Measurements from ENCODE around the gene UBE2V1. TPM values are rescaled to one million over a fixed set of nuclear protein-coding genes. Genes with fewer than 3 reads are reported as not detected.
A peak's percentile ranks its signal among the peaks of the same experiment; 100 is the strongest.

Gene UBE2V1
- total RNA-seq, 1 experiment from 2014 or later = 119 TPM

DNA sequence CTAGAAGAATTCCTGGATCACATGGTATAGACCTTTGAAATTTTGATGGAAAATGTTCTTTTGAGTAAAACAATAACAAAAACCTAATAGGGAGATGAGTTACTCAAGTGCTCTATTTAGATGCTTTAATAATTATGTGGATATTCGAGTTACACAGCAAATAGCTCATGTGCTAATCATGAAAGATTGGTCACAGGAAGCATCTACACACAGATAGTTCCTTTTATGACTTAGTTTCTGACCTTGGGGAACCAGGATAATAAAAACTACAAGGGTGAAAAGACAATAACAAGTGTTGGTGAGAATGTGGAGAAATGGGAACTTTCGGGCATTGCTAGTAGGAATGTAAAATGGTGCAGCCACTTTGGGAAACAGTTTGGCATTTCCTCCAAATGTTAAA, 19.7 kb downstream of the UBE2V1 start:
- no TSS peak for BruUV-seq (replicated peaks)
- Histone ChIP-seq H3K9me3 (ENCODE audit: low read length) (no peaks in the 10 kb centered on the region), H3K27me3 (ENCODE audit: low read length) (no peaks in the 10 kb centered on the region), H3F3A (ENCODE audit: low read length, unreplicated experiment) (no peaks in the 10 kb centered on the region), H2AFZ (ENCODE audit: low read length) (no peak overlapping the region), H3K4me3 (ENCODE audit: low read length) (no peak overlapping the region), H3K9ac (ENCODE audit: low read length) (no peak overlapping the region), H3K4me2 (ENCODE audit: low read length) (no peak overlapping the region), H3K27ac (ENCODE audit: low read length) (no peak overlapping the region), H3K4me1 (ENCODE audit: insufficient read depth, low read length) (no peaks in the 10 kb centered on the region), H3K36me3 (ENCODE audit: low read depth, low read length) (peaks cover 63% of the 10 kb centered on the region), H4K20me1 (ENCODE audit: low read length) (peaks cover 34% of the 10 kb centered on the region), H3K9me2 (replicated peaks; ENCODE audit: low read length) (no peaks in the 10 kb centered on the region), H3K79me2 (ENCODE audit: low read length) (peaks cover 90% of the 10 kb centered on the region)
- no peak for ATAC-seq
- CTCF ChIA-PET = no interaction called here
- DNase-seq = no peak
- POLR2A ChIA-PET (ENCODE audit: unreplicated experiment) = interaction anchor here (0.6 kb wide), 1 partner anchor 22 kb away, joined by 4 read pairs; no protein-coding TSS in a partner anchor
- intact Hi-C loops (cut with micrococcal nuclease) = no loop called here
- TF ChIP-seq EZH2 (IDR thresholded peaks at IDR 0.05; ENCODE audit: low read length, unreplicated experiment) = no peak
- TF ChIP-seq, protein P1, sequence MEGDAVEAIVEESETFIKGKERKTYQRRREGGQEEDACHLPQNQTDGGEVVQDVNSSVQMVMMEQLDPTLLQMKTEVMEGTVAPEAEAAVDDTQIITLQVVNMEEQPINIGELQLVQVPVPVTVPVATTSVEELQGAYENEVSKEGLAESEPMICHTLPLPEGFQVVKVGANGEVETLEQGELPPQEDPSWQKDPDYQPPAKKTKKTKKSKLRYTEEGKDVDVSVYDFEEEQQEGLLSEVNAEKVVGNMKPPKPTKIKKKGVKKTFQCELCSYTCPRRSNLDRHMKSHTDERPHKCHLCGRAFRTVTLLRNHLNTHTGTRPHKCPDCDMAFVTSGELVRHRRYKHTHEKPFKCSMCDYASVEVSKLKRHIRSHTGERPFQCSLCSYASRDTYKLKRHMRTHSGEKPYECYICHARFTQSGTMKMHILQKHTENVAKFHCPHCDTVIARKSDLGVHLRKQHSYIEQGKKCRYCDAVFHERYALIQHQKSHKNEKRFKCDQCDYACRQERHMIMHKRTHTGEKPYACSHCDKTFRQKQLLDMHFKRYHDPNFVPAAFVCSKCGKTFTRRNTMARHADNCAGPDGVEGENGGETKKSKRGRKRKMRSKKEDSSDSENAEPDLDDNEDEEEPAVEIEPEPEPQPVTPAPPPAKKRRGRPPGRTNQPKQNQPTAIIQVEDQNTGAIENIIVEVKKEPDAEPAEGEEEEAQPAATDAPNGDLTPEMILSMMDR (conservative IDR thresholded peaks at IDR 0.05; ENCODE audit: low read depth, low read length) = no peak
- TF ChIP-seq EZH2phosphoT487 (IDR thresholded peaks at IDR 0.05; ENCODE audit: borderline replicate concordance, low read length) = no peak

DNA sequence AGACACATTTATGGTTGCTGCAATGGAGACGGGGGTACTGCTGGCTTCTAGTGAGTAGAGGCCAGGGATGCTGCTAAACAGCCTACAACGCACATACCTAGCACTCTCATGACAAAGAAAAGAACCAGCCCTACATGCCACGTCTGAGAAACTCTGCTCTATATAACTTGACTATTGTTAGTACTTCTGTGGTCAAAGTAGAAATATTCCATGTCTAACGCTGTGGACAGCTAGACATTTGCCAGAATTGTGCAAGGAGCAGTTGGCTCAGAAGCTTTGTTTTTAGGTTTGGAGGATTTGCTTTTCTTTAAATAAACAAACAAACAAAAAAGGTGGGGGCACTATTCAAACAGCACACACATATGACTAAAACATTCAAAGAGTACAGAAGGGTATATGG, 20.5 kb downstream of the UBE2V1 start:
- DNase-seq (no peak), ATAC-seq (no peak)
- Histone ChIP-seq H3K4me2 (ENCODE audit: low read length) (no peak overlapping the region), H3K27ac (ENCODE audit: low read length) (no peak overlapping the region), H3K9ac (ENCODE audit: low read length) (no peak overlapping the region), H3K4me3 (ENCODE audit: low read length) (no peak overlapping the region), H3K4me1 (ENCODE audit: insufficient read depth, low read length) (peaks cover 8% of the 10 kb centered on the region), H3K79me2 (ENCODE audit: low read length) (peaks cover 82% of the 10 kb centered on the region), H3K36me3 (ENCODE audit: low read depth, low read length) (peaks cover 57% of the 10 kb centered on the region), H2AFZ (ENCODE audit: low read length) (no peak overlapping the region), H3F3A (ENCODE audit: low read length, unreplicated experiment) (no peaks in the 10 kb centered on the region), H3K27me3 (ENCODE audit: low read length) (no peaks in the 10 kb centered on the region), H3K9me3 (ENCODE audit: low read length) (no peaks in the 10 kb centered on the region), H3K9me2 (replicated peaks; ENCODE audit: low read length) (no peaks in the 10 kb centered on the region), H4K20me1 (ENCODE audit: low read length) (peaks cover 29% of the 10 kb centered on the region)
- POLR2A ChIA-PET (ENCODE audit: unreplicated experiment) = interaction anchor here (0.6 kb wide), 1 partner anchor 60 kb away, joined by 6 read pairs; no protein-coding TSS in a partner anchor
- intact Hi-C loops (cut with micrococcal nuclease) = no loop called here
- CTCF ChIA-PET = interaction anchor here (0.5 kb wide), 1 partner anchor 16 kb away, joined by 3 read pairs; no protein-coding TSS in a partner anchor
- no peak for TF ChIP-seq EZH2phosphoT487 (IDR thresholded peaks at IDR 0.05; ENCODE audit: borderline replicate concordance, low read length)
- no peak for TF ChIP-seq EZH2 (IDR thresholded peaks at IDR 0.05; ENCODE audit: low read length, unreplicated experiment)
- TF ChIP-seq, protein P1 (conservative IDR thresholded peaks at IDR 0.05; ENCODE audit: low read depth, low read length) = no peak
- TSS peak; percentile 3 for BruUV-seq (replicated peaks)

DNA sequence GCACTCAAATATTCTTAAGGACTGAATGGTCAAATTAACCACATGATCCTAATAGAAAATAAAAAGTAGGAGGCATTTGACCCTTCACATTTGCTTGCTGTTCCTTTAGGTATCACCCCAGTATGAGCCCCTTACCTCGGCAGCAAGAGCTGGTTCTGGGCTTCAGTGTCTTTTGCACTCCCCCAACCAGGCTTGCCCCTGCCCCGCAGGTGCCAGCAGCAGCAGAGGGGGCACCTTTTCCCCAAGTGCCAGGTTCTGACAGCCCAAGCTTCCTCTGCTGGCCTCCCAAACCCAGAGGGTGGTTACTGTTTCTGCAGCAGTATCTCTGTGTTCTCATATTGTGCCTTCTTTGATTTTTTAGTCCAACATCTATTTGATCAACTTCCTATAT, 23.2 kb downstream of the UBE2V1 start:
- Histone ChIP-seq H2AFZ (ENCODE audit: low read length) (no peak overlapping the region), H3K4me3 (ENCODE audit: low read length) (no peak overlapping the region), H3F3A (ENCODE audit: low read length, unreplicated experiment) (no peaks in the 10 kb centered on the region), H3K79me2 (ENCODE audit: low read length) (peaks cover 64% of the 10 kb centered on the region), H3K9ac (ENCODE audit: low read length) (no peak overlapping the region), H3K9me3 (ENCODE audit: low read length) (no peaks in the 10 kb centered on the region), H3K4me2 (ENCODE audit: low read length) (no peak overlapping the region), H3K9me2 (replicated peaks; ENCODE audit: low read length) (no peaks in the 10 kb centered on the region), H3K27ac (ENCODE audit: low read length) (no peak overlapping the region), H4K20me1 (ENCODE audit: low read length) (peaks cover 29% of the 10 kb centered on the region), H3K4me1 (ENCODE audit: insufficient read depth, low read length) (peaks cover 27% of the 10 kb centered on the region), H3K27me3 (ENCODE audit: low read length) (no peaks in the 10 kb centered on the region), H3K36me3 (ENCODE audit: low read depth, low read length) (peaks cover 32% of the 10 kb centered on the region)
- TF ChIP-seq, protein P1 (conservative IDR thresholded peaks at IDR 0.05; ENCODE audit: low read depth, low read length) = no peak
- TF ChIP-seq EZH2phosphoT487 (IDR thresholded peaks at IDR 0.05; ENCODE audit: borderline replicate concordance, low read length) = no peak
- no peak for TF ChIP-seq EZH2 (IDR thresholded peaks at IDR 0.05; ENCODE audit: low read length, unreplicated experiment)
- intact Hi-C loops (cut with micrococcal nuclease) = loop anchor here (5.0 kb wide), 1 partner anchor 112 kb away; no protein-coding TSS in a partner anchor
- DNase-seq (no peak), ATAC-seq (no peak)
- no TSS peak for BruUV-seq (replicated peaks)
- POLR2A ChIA-PET (ENCODE audit: unreplicated experiment) = no interaction called here
- CTCF ChIA-PET = no interaction called here
